B cell (primary cell): ENCODE data around the gene RNH1. TPM values are rescaled to one million over a fixed set of nuclear protein-coding genes. Genes with fewer than 3 reads are reported as not detected.
A peak's percentile ranks its signal among the peaks of the same experiment; 100 is the strongest.

ENCODE experiments used
- ATAC-seq: fragments of 200-7000 bp; cut with Tn5 transposase; one replicate; pipeline ENCODE4 v1.10.0; 2021; ENCODE audit warnings: low read depth, mild to moderate bottlenecking, moderate number of reproducible peaks, moderate library complexity
- CTCF ChIA-PET: fragments of 350-600 bp; sonication (Branson Sonifier 250); formaldehyde crosslinking; loops from one replicate; lab custom pipeline; 2021; ENCODE audit warnings: antibody characterized with exemption, inconsistent platforms; lab: Charles Lee
- POLR2A ChIA-PET: fragments of 350-600 bp; sonication (Branson Sonifier 250); formaldehyde crosslinking; loops from one replicate; lab custom pipeline; 2021; ENCODE audit warnings: antibody characterized with exemption; lab: Charles Lee
- DNase-seq: peaks from one replicate; pipeline ENCODE4 v3.0.0; 2013
- H2AFZ ChIP-seq: 2 replicates; pipeline ENCODE4 v1.6.1; 2012; ENCODE audit warnings: mild to moderate bottlenecking, low read depth, low read length; ENCODE audit not compliant: insufficient read depth, poor library complexity, severe bottlenecking
- H3K27ac ChIP-seq, 2 donors: 1 replicate in 1 of 2; 2 replicates in 1 of 2; pipeline ENCODE4 v1.5.1; 2012 to 2013; ENCODE audit warnings: low read length in 2 of 2, mild to moderate bottlenecking in 2 of 2, moderate library complexity in 1 of 2
- H3K27me3 ChIP-seq, 4 experiments: fragments of 200-600 bp in 1 of 4; sonication (generic) in 1 of 4; replicated peaks in 1 of 4; 1 replicate in 2 of 4; 2 replicates in 2 of 4; pipeline versions ENCODE4 v1.6.1 to v1.7.0; 2013 to 2016; ENCODE audit warnings: low read length in 3 of 4, mild to moderate bottlenecking in 2 of 4, mixed read lengths in 1 of 4, moderate library complexity in 1 of 4; ENCODE audit not compliant: insufficient read depth in 4 of 4, control insufficient read depth in 3 of 4; ENCODE audit errors: control extremely low read depth in 1 of 4
- H3K36me3 ChIP-seq, 2 experiments: replicated peaks in 1 of 2; 1 replicate in 1 of 2; 2 replicates in 1 of 2; pipeline versions ENCODE4 v1.6.1 to v1.7.1; 2013; ENCODE audit warnings: low read length in 1 of 2; ENCODE audit not compliant: insufficient read depth in 2 of 2, control insufficient read depth in 1 of 2; ENCODE audit errors: control extremely low read depth in 1 of 2, extremely low read depth in 1 of 2
- H3K4me1 ChIP-seq, 2 donors: fragments of 200-600 bp in 1 of 2; sonication (generic) in 1 of 2; 1 replicate in 1 of 2; 2 replicates in 1 of 2; pipeline versions ENCODE4 v1.5.1 to v1.6.1; 2013 to 2017; ENCODE audit warnings: low read length in 2 of 2; ENCODE audit not compliant: control insufficient read depth in 2 of 2, insufficient read depth in 2 of 2
- H3K4me2 ChIP-seq: replicated peaks from 2 replicates; pipeline ENCODE3; 2012; ENCODE audit warnings: mild to moderate bottlenecking, low read depth, low read length; ENCODE audit not compliant: poor library complexity, severe bottlenecking
- H3K4me3 ChIP-seq, 5 experiments: fragments of 200-600 bp in 1 of 5; sonication (generic) in 1 of 5; 1 replicate in 3 of 5; 2 replicates in 2 of 5; pipeline versions ENCODE4 v1.5.1 to v1.7.0; 2011 to 2016; ENCODE audit warnings: low read length in 4 of 5, mild to moderate bottlenecking in 4 of 5, low read depth in 2 of 5, control low read depth in 1 of 5, moderate library complexity in 1 of 5; ENCODE audit not compliant: insufficient read depth in 1 of 5; ENCODE audit errors: control extremely low read depth in 1 of 5, extremely low read depth in 1 of 5
- H3K79me2 ChIP-seq: fragments of 200-600 bp; sonication (generic); one replicate; pipeline ENCODE4 v1.6.0; 2016; ENCODE audit warnings: low read length; ENCODE audit not compliant: control insufficient read depth, insufficient read depth
- H3K9ac ChIP-seq: fragments of 200-600 bp; sonication (generic); 2 replicates; pipeline ENCODE4 v1.6.1; 2017; ENCODE audit warnings: mild to moderate bottlenecking, low read length, moderate library complexity
- H3K9me3 ChIP-seq, 3 donors: one replicate each; pipeline versions ENCODE4 v1.6.1 to v1.7.1; 2013; ENCODE audit warnings: low read length in 2 of 3; ENCODE audit not compliant: control insufficient read depth in 2 of 3, insufficient read depth in 1 of 3; ENCODE audit errors: control extremely low read depth in 1 of 3
- H4K20me1 ChIP-seq: 2 replicates; pipeline ENCODE4 v1.6.0; 2012; ENCODE audit warnings: mild to moderate bottlenecking, low read length; ENCODE audit not compliant: insufficient read depth, control insufficient read depth, poor library complexity, severe bottlenecking
- H3K27ac Mint-ChIP-seq: one replicate; pipeline ENCODE4 v1.8.0; 2021; ENCODE audit warnings: mixed read lengths
- H3K27me3 Mint-ChIP-seq: one replicate; pipeline ENCODE4 v1.8.0; 2021; ENCODE audit warnings: mixed read lengths
- H3K4me1 Mint-ChIP-seq: one replicate; pipeline ENCODE4 v1.8.0; 2021; ENCODE audit warnings: mixed read lengths
- H3K4me3 Mint-ChIP-seq: one replicate; pipeline ENCODE4 v1.8.0; 2021; ENCODE audit warnings: mixed read lengths
- H3K9me3 Mint-ChIP-seq: one replicate; pipeline ENCODE4 v1.8.0; 2022; ENCODE audit warnings: mixed read lengths; ENCODE audit not compliant: insufficient read depth
- EZH2 ChIP-seq: IDR thresholded peaks from 2 replicates; pipeline ENCODE4 v1.6.1; 2012; ENCODE audit warnings: borderline replicate concordance, low read depth, mild to moderate bottlenecking, moderate library complexity, low read length; ENCODE audit not compliant: insufficient read depth, poor library complexity, severe bottlenecking
- WGBS: methylation state at CpG from one replicate; pipeline ENCODE4 v1.1.5; 2013; ENCODE audit warnings: missing lambda C conversion rate; ENCODE audit not compliant: insufficient coverage; 5-methylcytosine and 5-hydroxymethylcytosine counted together
- intact Hi-C: fragments of 100-400 bp; cut with micrococcal nuclease; formaldehyde crosslinking; loops from one replicate; pipeline ENCODE4 v1.10.0; 2022
- polyA plus RNA-seq: library from polyadenylated mRNA; depleted of rRNA; stranded (reverse); fragments of >200 nt; gene quantifications from 2 replicates; pipeline ENCODE4 v1.2.3, GENCODE V29; 2012
- total RNA-seq, 2 donors: library from RNA; stranded (reverse); fragments of 120-200 nt in 1 of 2; gene quantifications; 1 replicate in 1 of 2; 2 replicates in 1 of 2; pipeline versions ENCODE4 v1.2.3 to v1.2.4, GENCODE V29; 2013 to 2022
- TF ChIP-seq, protein P1 (sequence below): fragments of 200-600 bp; IDR thresholded peaks from one replicate; pipeline ENCODE4 v1.8.0; 2022; ENCODE audit warnings: antibody characterized with exemption, mild to moderate bottlenecking

Gene RNH1
- total and polyA plus RNA-seq, 2 donors (not counting 1 experiment from before 2014, with no cell fraction given), result 81.0 to 159 TPM

DNA sequence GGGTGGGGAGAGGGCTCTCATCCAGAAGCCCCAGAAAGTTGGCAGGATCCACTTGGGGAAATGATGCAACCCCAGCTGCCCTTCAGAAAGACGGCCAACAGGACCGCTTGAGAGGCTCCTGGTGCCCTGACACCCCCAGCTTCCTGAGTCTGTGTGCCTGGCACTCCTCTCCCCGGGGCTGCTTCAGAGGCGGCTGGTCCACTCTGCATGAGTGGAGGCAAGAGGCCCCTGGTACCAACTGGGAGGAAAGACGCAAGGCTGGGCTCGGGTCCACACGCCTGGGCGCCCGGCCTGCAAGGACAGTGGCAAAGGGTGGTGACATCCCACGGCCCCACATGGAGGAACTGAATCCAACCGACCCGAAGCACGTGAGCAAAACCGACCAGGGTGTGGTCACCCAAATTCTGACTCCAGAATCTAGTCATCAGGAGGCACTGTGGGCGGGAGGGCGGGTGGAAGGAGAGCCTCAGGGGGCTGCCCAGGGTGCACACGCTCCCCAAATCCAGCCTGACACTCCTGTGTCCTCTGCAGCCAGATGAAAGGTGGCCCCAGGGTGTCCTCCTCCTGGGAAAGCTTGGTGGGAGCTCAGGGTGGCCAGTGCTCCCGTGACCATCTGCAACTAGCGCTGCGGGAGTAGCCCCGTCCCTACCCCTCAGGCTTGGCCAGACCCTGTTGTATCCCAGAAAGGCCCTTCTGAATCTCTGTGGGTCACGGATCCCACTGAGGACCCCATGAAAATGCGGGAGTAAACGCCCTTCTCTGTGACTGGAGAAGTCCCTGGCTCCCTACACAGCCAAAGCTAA lies 3.7 kb downstream of the RNH1 start:
- Histone ChIP-seq H3K4me3 (peak overlapping the region in 3 of 5 experiments; percentile 18 to 38 (median 33)), H2AFZ (no peak overlapping the region), H3K9ac (peak overlapping the region; percentile 51), H3K27ac (peak overlapping the region in 1 of 2 donors; percentile 36), H3K4me2 (peak overlapping the region; percentile 100), H4K20me1 (peaks cover 62% of the 10 kb centered on the region), H3K79me2 (peaks cover 46% of the 10 kb centered on the region), H3K4me1 (peaks cover 28 to 49% of the 10 kb centered on the region in 2 donors), H3K27me3 (peaks cover 0 to 10% (median 0%) of the 10 kb centered on the region in 4 experiments), H3K36me3 (peaks cover 0 to 33% of the 10 kb centered on the region in 2 experiments), H3K9me3 (peaks cover 0 to 2% (median 0%) of the 10 kb centered on the region in 3 donors)
- intact Hi-C loops, result no loop called here
- peak; percentile 49 for DNase-seq
- H3K4me3 Mint-ChIP-seq, result peak overlapping the region; percentile 76
- no peaks in the 10 kb centered on the region for H3K9me3 Mint-ChIP-seq
- H3K4me1 Mint-ChIP-seq, result peaks cover 42% of the 10 kb centered on the region
- ChIA-PET CTCF (no interaction called here), POLR2A (interaction anchor here (0.5 to 0.6 kb wide), 2 partner anchors 11 to 13 kb away, joined by 3 to 5 read pairs; no protein-coding TSS in a partner anchor)
- TF ChIP-seq EZH2, result no peak
- TF ChIP-seq, protein P1, sequence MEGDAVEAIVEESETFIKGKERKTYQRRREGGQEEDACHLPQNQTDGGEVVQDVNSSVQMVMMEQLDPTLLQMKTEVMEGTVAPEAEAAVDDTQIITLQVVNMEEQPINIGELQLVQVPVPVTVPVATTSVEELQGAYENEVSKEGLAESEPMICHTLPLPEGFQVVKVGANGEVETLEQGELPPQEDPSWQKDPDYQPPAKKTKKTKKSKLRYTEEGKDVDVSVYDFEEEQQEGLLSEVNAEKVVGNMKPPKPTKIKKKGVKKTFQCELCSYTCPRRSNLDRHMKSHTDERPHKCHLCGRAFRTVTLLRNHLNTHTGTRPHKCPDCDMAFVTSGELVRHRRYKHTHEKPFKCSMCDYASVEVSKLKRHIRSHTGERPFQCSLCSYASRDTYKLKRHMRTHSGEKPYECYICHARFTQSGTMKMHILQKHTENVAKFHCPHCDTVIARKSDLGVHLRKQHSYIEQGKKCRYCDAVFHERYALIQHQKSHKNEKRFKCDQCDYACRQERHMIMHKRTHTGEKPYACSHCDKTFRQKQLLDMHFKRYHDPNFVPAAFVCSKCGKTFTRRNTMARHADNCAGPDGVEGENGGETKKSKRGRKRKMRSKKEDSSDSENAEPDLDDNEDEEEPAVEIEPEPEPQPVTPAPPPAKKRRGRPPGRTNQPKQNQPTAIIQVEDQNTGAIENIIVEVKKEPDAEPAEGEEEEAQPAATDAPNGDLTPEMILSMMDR, result no peak
- no peak for ATAC-seq
- WGBS, result 84% methylated on average over 24 of the region's 24 CpGs
- no peaks in the 10 kb centered on the region for H3K27me3 Mint-ChIP-seq
- peak overlapping the region; percentile 81 for H3K27ac Mint-ChIP-seq
